Measurements from ENCODE around the gene STXBP2.

The STXBP2 gene

DNA sequence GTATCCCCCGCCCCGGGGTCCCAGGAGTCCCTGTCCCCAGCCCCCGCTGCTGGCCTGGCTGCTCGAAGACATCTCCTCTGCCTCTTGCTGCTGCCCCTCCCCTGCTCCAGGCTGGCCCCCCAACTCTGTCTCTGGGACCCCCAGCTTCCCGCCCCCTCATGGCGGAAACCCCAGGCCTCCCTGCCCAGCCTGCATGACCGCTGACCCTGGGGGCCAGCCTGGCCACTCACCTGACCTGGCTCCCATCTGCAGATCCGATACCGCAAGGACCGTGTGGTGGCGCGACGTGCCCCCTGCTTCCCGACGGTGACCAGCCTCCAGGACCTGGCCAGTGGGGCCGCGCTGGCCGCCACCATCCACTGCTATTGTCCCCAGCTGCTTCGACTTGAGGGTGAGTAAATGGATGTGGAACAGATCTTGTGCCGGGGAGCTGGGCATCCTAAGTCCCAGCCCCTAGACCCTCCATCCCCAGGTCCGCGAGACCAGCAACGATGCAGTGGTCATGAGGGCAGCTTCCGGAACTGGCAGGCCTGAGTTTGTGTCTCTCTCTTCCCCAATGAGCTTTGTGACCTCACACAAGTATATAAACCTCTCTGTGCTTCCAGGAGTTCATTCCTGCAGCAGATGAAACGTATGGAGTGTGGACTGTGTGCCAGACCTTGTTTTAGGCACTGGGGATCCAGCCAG, 28.9 kb upstream of the STXBP2 start:
- TF ChIP-seq, protein P1, sequence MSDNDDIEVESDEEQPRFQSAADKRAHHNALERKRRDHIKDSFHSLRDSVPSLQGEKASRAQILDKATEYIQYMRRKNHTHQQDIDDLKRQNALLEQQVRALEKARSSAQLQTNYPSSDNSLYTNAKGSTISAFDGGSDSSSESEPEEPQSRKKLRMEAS (IDR thresholded peaks at IDR 0.05) = no peak
- no peak for TF ChIP-seq RAD21 (IDR thresholded peaks at IDR 0.05; ENCODE audit: low read depth)
- no peak for TF ChIP-seq NFIC (IDR thresholded peaks at IDR 0.05)
- TF ChIP-seq TEAD4 (IDR thresholded peaks at IDR 0.05) = no peak
- no peak for TF ChIP-seq CEBPB (IDR thresholded peaks at IDR 0.05)
- no peak for TF ChIP-seq FOXM1 (IDR thresholded peaks at IDR 0.05; ENCODE audit: borderline replicate concordance, low read depth)
- TF ChIP-seq ZBTB7A (IDR thresholded peaks at IDR 0.05; ENCODE audit: low read depth) = no peak
- TF ChIP-seq TCF12 (IDR thresholded peaks at IDR 0.05; ENCODE audit: low read depth) = no peak
- TF ChIP-seq TAF1 (IDR thresholded peaks at IDR 0.05; ENCODE audit: low read depth) = no peak
- TF ChIP-seq, protein P2, sequence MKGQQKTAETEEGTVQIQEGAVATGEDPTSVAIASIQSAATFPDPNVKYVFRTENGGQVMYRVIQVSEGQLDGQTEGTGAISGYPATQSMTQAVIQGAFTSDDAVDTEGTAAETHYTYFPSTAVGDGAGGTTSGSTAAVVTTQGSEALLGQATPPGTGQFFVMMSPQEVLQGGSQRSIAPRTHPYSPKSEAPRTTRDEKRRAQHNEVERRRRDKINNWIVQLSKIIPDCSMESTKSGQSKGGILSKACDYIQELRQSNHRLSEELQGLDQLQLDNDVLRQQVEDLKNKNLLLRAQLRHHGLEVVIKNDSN (IDR thresholded peaks at IDR 0.05) = no peak
- no peak for TF ChIP-seq EGR1 (IDR thresholded peaks at IDR 0.05)
- TF ChIP-seq, protein P3, sequence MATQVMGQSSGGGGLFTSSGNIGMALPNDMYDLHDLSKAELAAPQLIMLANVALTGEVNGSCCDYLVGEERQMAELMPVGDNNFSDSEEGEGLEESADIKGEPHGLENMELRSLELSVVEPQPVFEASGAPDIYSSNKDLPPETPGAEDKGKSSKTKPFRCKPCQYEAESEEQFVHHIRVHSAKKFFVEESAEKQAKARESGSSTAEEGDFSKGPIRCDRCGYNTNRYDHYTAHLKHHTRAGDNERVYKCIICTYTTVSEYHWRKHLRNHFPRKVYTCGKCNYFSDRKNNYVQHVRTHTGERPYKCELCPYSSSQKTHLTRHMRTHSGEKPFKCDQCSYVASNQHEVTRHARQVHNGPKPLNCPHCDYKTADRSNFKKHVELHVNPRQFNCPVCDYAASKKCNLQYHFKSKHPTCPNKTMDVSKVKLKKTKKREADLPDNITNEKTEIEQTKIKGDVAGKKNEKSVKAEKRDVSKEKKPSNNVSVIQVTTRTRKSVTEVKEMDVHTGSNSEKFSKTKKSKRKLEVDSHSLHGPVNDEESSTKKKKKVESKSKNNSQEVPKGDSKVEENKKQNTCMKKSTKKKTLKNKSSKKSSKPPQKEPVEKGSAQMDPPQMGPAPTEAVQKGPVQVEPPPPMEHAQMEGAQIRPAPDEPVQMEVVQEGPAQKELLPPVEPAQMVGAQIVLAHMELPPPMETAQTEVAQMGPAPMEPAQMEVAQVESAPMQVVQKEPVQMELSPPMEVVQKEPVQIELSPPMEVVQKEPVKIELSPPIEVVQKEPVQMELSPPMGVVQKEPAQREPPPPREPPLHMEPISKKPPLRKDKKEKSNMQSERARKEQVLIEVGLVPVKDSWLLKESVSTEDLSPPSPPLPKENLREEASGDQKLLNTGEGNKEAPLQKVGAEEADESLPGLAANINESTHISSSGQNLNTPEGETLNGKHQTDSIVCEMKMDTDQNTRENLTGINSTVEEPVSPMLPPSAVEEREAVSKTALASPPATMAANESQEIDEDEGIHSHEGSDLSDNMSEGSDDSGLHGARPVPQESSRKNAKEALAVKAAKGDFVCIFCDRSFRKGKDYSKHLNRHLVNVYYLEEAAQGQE (IDR thresholded peaks at IDR 0.05; ENCODE audit: low read depth) = no peak
- no peak for TF ChIP-seq EP300 (IDR thresholded peaks at IDR 0.05; ENCODE audit: borderline replicate concordance)
- no peak for TF ChIP-seq CREB1 (IDR thresholded peaks at IDR 0.05; ENCODE audit: low read depth)
- TF ChIP-seq YY1 (IDR thresholded peaks at IDR 0.05; ENCODE audit: low read depth) = no peak

DNA sequence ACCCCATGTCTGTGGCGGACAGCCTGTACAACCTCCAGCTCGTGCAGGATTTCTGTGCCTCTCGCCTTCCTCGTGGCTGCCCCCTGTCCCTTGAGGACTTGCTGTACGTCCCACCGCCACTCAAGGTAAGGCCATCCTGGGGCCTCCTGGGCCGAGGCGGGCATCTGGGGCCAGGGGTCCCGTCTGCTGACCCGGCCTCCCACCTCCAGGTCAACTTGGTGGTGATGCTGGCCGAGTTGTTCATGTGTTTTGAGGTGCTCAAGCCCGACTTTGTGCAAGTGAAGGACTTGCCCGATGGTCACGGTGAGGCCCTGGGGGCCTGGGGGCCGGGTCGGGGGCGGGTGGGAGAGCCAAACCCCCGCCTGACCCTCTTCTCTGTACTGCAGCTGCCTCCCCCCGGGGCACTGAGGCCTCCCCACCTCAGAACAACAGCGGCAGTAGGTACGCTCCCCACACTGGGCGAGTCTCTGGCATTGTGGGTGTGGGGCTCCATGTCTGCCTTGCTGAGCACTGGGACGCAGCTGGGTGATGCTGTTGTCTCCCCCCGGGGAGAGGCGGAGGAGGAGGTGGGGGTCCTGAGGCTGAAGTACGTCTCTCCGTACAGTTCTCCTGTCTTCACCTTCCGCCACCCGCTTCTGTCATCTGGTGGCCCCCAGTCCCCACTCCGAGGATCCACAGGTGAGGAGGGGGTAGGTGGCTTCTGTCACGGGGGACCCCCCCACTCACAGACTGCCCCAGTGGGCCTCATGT, 26.2 kb upstream of the STXBP2 start:
- no peak for TF ChIP-seq CEBPB (IDR thresholded peaks at IDR 0.05)
- TF ChIP-seq FOXM1 (IDR thresholded peaks at IDR 0.05; ENCODE audit: borderline replicate concordance, low read depth) = no peak
- TF ChIP-seq, protein P1 (IDR thresholded peaks at IDR 0.05) = no peak
- no peak for TF ChIP-seq CREB1 (IDR thresholded peaks at IDR 0.05; ENCODE audit: low read depth)
- no peak for TF ChIP-seq EP300 (IDR thresholded peaks at IDR 0.05; ENCODE audit: borderline replicate concordance)
- no peak for TF ChIP-seq TEAD4 (IDR thresholded peaks at IDR 0.05)
- no peak for TF ChIP-seq RAD21 (IDR thresholded peaks at IDR 0.05; ENCODE audit: low read depth)
- TF ChIP-seq YY1 (IDR thresholded peaks at IDR 0.05; ENCODE audit: low read depth) = no peak
- TF ChIP-seq, protein P2 (IDR thresholded peaks at IDR 0.05) = no peak
- TF ChIP-seq, protein P3 (IDR thresholded peaks at IDR 0.05; ENCODE audit: low read depth) = no peak
- no peak for TF ChIP-seq TAF1 (IDR thresholded peaks at IDR 0.05; ENCODE audit: low read depth)
- no peak for TF ChIP-seq NFIC (IDR thresholded peaks at IDR 0.05)
- no peak for TF ChIP-seq TCF12 (IDR thresholded peaks at IDR 0.05; ENCODE audit: low read depth)
- TF ChIP-seq EGR1 (IDR thresholded peaks at IDR 0.05) = no peak
- TF ChIP-seq ZBTB7A (IDR thresholded peaks at IDR 0.05; ENCODE audit: low read depth) = no peak

DNA sequence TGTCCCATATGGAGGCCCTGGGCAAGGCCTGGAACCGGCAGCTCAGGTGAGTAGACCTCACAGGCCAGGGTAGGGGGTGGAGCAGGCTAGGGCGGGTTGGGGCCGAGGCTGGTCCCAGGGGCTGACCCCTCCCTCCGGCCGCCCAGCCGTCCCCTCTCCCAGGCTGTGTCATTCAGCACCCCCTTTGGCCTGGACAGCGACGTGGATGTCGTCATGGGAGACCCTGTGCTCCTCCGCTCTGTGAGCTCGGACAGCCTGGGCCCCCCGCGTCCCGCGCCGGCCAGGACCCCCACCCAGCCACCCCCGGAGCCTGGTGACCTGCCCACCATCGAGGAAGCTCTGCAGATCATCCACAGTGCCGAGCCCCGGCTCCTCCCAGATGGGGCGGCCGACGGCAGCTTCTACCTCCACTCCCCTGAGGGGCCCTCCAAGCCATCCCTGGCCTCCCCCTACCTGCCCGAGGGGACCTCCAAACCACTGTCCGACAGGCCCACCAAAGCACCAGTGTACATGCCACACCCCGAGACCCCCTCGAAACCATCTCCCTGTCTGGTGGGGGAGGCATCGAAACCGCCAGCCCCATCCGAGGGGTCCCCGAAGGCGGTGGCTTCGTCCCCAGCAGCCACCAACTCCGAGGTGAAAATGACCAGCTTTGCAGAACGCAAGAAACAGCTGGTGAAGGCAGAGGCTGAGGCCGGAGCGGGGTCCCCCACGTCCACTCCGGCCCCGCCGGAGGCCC, 25.2 kb upstream of the STXBP2 start:
- TF ChIP-seq TCF12 (IDR thresholded peaks at IDR 0.05; ENCODE audit: low read depth) (no peak), CREB1 (IDR thresholded peaks at IDR 0.05; ENCODE audit: low read depth) (no peak), TAF1 (IDR thresholded peaks at IDR 0.05; ENCODE audit: low read depth) (no peak), RAD21 (IDR thresholded peaks at IDR 0.05; ENCODE audit: low read depth) (no peak), CEBPB (IDR thresholded peaks at IDR 0.05) (no peak), EGR1 (IDR thresholded peaks at IDR 0.05) (no peak), ZBTB7A (IDR thresholded peaks at IDR 0.05; ENCODE audit: low read depth) (0 out of 2 replicates have a peak, but pooled peaks have one; percentile 29), TEAD4 (IDR thresholded peaks at IDR 0.05) (no peak), NFIC (IDR thresholded peaks at IDR 0.05) (no peak), YY1 (IDR thresholded peaks at IDR 0.05; ENCODE audit: low read depth) (no peak), EP300 (IDR thresholded peaks at IDR 0.05; ENCODE audit: borderline replicate concordance) (no peak), FOXM1 (IDR thresholded peaks at IDR 0.05; ENCODE audit: borderline replicate concordance, low read depth) (no peak)
- TF ChIP-seq, protein P3 (IDR thresholded peaks at IDR 0.05; ENCODE audit: low read depth) = peak; percentile 80
- TF ChIP-seq, protein P1 (IDR thresholded peaks at IDR 0.05) = no peak
